ENCODE measurements around the gene DNAH6.

DNAH6 gene

DNA sequence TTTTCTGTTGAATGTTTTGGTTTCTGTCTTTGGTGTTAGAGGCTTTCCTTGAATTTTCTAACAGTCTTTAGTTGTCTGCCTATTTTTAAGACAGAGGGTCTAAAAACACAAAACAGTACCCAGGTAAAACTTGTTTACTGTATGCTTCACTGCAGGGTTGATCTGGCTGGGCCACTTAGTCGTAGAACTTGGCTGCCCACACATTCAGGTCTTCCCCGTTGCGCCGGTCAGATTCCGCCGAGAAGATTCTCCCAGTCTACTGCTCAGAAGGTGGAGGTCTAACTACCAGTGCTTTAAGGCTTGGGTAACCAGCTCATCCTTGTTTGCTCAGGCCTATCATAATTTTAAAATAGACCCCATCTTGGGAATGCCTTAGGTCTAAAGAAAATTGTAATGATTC lies 24.6 kb upstream of the DNAH6 start:
- TF ChIP-seq, protein P1, sequence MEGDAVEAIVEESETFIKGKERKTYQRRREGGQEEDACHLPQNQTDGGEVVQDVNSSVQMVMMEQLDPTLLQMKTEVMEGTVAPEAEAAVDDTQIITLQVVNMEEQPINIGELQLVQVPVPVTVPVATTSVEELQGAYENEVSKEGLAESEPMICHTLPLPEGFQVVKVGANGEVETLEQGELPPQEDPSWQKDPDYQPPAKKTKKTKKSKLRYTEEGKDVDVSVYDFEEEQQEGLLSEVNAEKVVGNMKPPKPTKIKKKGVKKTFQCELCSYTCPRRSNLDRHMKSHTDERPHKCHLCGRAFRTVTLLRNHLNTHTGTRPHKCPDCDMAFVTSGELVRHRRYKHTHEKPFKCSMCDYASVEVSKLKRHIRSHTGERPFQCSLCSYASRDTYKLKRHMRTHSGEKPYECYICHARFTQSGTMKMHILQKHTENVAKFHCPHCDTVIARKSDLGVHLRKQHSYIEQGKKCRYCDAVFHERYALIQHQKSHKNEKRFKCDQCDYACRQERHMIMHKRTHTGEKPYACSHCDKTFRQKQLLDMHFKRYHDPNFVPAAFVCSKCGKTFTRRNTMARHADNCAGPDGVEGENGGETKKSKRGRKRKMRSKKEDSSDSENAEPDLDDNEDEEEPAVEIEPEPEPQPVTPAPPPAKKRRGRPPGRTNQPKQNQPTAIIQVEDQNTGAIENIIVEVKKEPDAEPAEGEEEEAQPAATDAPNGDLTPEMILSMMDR (IDR thresholded peaks at IDR 0.05; ENCODE audit: low read length, missing control alignments) = no peak
- no peak overlapping the region for H3K4me3 ChIP-seq (replicated peaks; ENCODE audit: low read depth, low read length)
- DNase-seq (ENCODE audit: low read depth) = no peak

DNA sequence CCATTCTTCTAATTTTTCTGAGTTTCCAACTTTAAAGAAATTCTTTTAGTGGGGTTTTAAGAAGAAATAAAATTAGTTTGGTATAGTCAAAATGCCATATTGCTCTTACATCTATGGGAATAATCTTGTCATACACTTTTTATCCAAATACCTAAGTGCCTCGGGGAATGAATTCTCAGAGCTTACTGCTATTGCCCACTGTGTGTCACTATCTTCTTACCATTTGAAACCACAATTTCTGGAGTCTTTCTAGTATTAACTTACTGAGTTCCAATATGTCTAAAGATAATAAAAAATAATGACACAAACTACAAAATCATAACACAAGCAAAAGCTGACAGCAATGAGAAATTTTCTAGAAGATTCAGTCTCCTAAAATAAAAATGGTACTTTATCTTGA lies 23.7 kb upstream of the DNAH6 start:
- H3K4me3 ChIP-seq (replicated peaks; ENCODE audit: low read depth, low read length) = no peak overlapping the region
- TF ChIP-seq, protein P1 (IDR thresholded peaks at IDR 0.05; ENCODE audit: low read length, missing control alignments) = peak; percentile 5
- DNase-seq (ENCODE audit: low read depth) = no peak

DNA sequence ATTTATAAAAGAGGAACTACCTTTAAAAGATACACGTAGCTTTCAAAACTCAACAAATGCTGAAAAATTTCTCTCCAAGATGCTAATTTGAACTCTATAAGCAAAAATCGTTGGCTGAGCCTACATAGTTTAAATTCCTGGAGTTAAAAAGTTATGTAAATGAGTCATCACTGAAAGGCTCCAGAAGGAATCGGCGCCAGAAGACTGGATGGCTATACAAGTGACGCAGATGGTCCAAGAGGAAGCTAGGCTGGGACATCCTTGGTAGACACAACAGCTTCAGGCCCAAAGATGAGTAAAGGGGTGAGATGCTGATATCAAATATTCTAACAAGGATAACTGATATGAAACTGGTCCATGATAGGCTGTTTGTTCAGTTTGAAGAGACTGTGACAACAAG lies 22.8 kb upstream of the DNAH6 start:
- no peak overlapping the region for H3K4me3 ChIP-seq (replicated peaks; ENCODE audit: low read depth, low read length)
- TF ChIP-seq, protein P1 (IDR thresholded peaks at IDR 0.05; ENCODE audit: low read length, missing control alignments) = no peak
- DNase-seq (ENCODE audit: low read depth) = peak; percentile 87

DNA sequence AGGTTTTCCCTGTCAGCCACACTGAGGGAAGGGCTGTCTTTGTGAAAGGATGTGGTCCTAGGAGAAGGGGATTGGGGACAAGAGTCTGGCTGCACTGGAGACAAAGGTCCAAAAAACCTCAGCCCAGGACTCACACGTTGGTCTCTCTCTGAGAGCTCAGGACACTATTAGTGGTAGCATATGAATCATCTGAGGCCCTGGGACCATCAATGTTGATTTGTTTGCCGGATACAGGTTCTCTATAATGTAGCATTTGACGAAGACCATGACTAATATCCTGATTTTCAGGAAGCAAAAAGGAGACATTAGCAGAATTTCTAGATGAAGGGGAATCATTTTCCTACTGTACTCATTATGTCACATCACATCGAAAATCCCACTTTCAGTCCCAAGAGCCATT lies 22.2 kb upstream of the DNAH6 start:
- H3K4me3 ChIP-seq (replicated peaks; ENCODE audit: low read depth, low read length) = no peak overlapping the region
- TF ChIP-seq, protein P1 (IDR thresholded peaks at IDR 0.05; ENCODE audit: low read length, missing control alignments) = no peak
- DNase-seq (ENCODE audit: low read depth) = peak; percentile 31

DNA sequence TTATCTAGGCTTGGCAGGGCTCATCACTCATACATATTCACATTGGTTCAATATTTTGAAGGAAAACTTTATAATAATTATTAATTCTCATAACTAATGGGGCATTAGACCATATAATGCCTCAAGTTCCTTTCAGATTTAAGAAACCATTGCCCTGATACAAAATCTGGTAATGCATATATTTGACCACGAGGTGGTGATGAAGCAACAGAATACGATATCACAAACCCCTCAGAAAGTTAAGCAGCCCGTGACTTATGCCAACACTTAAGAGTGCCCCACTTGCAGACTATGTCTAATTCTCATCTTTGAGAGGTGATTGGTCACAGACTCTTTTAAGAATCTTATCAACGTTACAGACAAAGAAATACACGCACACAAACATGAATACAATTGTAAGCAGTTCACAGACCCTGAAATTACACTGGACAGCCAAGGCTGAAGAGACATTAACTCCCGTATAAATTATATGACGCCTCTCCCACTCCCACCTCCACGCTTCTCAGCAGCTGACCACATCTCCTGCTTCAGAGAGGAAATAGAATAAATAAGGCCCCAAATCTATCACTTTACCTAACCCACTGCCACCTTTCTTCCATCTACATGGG lies 20.7 kb upstream of the DNAH6 start:
- no peak overlapping the region for H3K4me3 ChIP-seq (replicated peaks; ENCODE audit: low read depth, low read length)
- DNase-seq (ENCODE audit: low read depth) = peak; percentile 86
- TF ChIP-seq, protein P1 (IDR thresholded peaks at IDR 0.05; ENCODE audit: low read length, missing control alignments) = peak; percentile 65

DNA sequence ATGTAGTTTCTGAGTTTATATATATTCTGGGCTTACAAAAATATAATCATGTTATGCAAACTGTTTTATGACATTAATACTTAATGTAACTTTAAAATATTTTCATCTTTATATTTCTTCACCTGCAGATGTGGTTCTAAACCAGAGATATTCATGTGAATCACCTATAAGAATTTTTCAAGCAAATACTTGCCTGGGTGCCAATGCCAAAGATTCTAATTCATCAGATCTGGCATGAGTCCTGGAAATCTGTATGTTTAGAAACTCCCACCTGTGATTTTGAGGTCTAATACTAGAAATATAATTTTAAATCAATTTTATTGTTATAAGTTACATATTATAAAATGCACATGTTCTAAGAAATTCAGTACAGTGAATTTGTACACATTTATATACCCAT lies 19.9 kb upstream of the DNAH6 start:
- H3K4me3 ChIP-seq (replicated peaks; ENCODE audit: low read depth, low read length) = no peak overlapping the region
- TF ChIP-seq, protein P1 (IDR thresholded peaks at IDR 0.05; ENCODE audit: low read length, missing control alignments) = no peak
- DNase-seq (ENCODE audit: low read depth) = no peak

DNA sequence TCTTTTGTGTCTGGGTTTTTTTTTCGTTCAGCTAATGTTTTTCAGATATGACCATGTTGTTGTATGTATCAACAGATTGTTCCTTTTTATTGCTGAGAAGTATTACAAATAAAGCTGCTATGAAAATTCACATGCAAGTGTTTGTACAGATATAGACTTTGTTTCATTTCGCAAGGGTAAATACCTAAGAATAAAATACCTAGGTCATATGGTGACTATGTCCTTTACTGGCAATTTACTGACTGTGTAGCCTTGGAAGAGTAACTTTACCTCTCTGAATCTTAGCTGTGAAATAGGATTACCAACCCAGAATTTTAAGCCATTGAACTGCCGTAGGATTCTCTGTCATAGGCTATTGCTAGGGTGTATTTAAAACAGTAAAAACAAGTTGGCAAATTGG lies 19.0 kb upstream of the DNAH6 start:
- no peak for DNase-seq (ENCODE audit: low read depth)
- H3K4me3 ChIP-seq (replicated peaks; ENCODE audit: low read depth, low read length) = no peak overlapping the region
- TF ChIP-seq, protein P1 (IDR thresholded peaks at IDR 0.05; ENCODE audit: low read length, missing control alignments) = no peak

Data from fibroblast of pulmonary artery (primary cell).